NCI-H345 treated with DMSO at 0.1 percent for 48 hours (cell line): ENCODE measurements around the gene B3GAT2.

Experiments used
- DNase-seq: peaks from one replicate; lab custom pipeline; 2025; ENCODE audit not compliant: unreplicated experiment; lab: John Stamatoyannopoulos, UW

B3GAT2 gene

GRCh38 chr6:70844301-70844700, 112.6 kb downstream of the B3GAT2 start:
- DNase-seq, result no peak

- no peak for DNase-seq
Observed at GRCh38 chr6:70843328-70843918, 113.4 kb downstream of the B3GAT2 start.

DNA sequence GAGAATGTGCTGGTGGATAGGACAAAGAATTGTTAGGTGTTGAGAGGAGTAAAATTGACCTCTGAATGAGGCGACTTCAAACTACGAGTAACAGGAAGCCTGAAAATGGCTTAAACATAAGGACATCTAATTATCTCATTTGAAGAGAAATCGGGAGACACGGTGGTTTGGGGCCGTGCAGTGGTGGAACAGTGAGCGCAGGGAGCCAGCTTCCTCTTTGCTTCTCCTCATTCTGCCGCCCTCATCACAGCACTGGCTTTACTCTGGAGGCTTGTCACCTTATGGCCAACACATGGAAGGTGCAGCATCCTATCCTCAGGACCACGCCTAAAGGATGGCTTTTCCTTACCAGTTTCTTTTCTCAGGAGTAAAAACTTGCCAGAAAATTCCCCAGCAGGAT, 114.3 kb downstream of the B3GAT2 start:
- no peak for DNase-seq

DNA sequence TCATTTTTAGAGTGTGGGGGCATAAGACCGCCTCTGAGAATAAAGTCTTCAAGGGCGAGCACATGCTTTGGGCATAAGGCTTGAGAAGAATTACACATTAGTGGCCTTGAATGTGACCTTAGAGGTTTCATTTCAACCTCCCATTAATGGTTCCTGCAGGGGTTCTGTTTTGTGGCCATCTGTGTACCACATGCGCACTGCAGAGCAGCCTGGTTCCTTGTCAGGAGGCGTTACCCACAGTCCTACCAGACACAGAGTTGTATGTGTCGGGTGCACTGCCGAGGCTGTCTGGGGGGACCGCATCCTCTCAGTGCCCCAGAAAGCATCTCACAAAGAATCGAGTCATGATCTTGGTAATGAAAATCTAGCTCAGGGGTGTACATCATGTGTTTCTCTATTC, 115.7 kb downstream of the B3GAT2 start:
- DNase-seq, result no peak

DNA sequence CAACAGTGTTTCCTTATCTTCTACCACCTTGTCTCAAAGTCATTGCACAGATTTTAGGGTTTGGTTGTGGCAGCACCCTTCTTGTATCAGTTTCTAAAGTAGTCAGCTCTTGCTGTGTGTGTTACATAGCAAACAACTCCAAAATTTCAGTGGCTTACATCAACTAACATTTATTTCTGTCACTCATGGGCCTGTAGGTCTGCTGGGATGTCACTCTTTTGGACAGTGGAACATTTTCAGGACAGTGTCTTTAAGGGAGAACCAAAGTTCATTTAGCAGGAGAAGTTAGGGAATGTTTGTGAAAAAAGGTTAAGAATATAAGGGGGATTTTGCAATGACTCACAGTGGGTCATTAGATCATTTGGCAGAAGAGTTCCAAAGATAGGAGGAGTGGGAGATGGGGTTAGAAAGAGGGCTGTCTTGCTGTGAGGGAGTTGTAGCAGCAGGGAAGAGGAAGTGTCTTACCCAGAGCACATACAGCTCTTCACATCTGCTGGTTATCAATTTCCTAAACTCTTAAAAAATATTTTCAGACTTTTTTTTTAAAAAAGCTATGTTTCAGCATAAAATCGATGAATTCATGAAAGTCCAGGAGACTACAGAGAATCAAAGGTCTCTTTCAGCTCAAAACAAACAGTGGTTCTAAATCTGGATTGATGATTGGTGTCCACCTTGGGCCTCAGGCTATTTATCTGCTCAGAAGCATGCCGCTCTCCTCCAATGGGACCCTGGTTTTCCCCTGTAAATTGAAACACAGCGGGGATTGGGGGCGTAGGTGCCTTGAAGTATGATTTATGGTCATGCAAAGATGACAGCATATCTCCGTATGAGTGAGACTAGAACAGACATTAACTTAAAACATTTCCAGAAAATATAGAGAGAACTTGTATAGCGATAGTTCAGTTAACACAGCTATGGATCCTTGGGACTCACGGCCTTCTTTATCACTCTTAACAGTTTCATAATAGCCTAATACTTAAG, 117.3 kb downstream of the B3GAT2 start:
- DNase-seq, result no peak

DNA sequence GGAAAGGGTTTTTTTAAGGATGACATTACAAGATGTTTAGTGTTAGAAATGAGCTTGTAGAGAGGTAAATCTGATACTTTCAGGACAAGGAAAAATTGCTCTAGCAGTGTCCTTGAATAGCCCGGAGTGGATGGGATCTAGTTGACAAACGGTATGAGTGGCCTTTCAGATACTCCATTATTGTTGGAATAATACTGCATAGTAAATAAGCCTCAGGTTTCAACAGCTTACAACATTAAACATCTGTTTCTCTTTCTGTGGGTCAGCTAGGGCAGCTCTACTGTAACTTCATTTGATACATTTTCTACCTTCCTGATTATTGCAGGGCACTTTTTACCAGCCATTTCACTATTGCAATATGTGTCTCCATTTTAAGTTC, 118.0 kb downstream of the B3GAT2 start:
- DNase-seq, result no peak

- no peak for DNase-seq
Observed at GRCh38 chr6:70834520-70834919, 122.3 kb downstream of the B3GAT2 start.

- DNase-seq, result no peak
Observed at GRCh38 chr6:70831427-70831826, 125.4 kb downstream of the B3GAT2 start.

- DNase-seq, result no peak
Observed at GRCh38 chr6:70823651-70824050, 133.2 kb downstream of the B3GAT2 start.

- DNase-seq, result no peak
Observed at GRCh38 chr6:70821751-70822150, 135.1 kb downstream of the B3GAT2 start.

- DNase-seq, result no peak
Observed at GRCh38 chr6:70820778-70821177, 136.1 kb downstream of the B3GAT2 start.

- no peak for DNase-seq
Observed at GRCh38 chr6:70819646-70820045, 137.2 kb downstream of the B3GAT2 start.

DNA sequence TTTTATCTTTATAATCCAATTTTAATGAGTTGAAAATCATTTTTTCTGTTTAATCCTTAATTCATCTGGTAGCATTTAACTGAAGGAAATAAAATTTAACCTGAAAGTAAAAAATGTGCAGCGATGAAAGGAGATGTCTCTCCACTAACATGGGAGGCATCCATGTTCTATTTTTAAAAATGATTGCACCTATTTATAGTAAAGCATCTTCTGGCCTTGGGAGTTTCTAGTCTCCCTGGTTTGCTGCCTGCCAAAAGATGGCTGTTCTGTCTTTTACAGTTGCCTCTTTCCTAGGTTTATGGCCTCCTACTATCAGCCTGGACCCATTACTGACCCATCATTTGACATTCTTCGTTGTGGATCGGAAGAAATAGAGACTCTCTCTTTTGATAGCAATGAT, 143.0 kb downstream of the B3GAT2 start:
- DNase-seq, result no peak

DNA sequence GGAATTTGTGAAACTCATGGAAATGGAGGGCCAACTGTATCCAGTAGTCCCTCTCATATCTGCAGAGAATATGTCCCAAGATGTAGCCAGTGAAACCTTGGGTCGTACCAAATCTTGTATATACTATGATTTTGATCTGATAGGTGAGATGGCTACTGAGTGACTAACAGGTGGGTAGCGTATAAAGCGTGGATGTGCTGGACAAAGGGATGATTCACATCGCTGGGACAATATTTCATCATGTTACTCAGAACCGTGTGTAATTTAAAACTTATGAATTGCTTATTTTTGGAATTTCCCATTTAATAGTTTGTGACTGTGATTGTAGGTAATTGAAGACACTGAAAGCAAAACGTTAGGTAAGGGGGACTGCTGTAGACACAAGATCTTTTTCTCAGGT, 145.1 kb downstream of the B3GAT2 start:
- no peak for DNase-seq
